HepG2 (cell line): ENCODE data around the gene CLTCL1. TPM values are rescaled to one million over a fixed set of nuclear protein-coding genes. Genes with fewer than 3 reads are reported as not detected.

Experiments used
- ATAC-seq: fragments of 200-7000 bp; cut with Tn5 transposase; 3 replicates; pipeline ENCODE4 v1.9.1; 2020; ENCODE audit warnings: mild to moderate bottlenecking, moderate library complexity
- BruUV-seq: library from RNA; stranded (reverse); fragments of 400-500 nt; replicated peaks from 2 replicates; lab custom pipeline; 2021; lab: Mats Ljungman, UMichigan
- CTCF ChIA-PET: fragments of 300-600 bp; formaldehyde crosslinking; extraction: SDS; loops from one replicate; lab custom pipeline; 2021; ENCODE audit warnings: low total read pairs, inconsistent platforms, low intra/inter-chr PET ratio; lab: Yijun Ruan, JAX
- POLR2A ChIA-PET: fragments of 350-600 bp; sonication (Branson Sonifier 250); formaldehyde crosslinking; loops from one replicate; lab custom pipeline; 2020; ENCODE audit warnings: antibody characterized with exemption, inconsistent platforms; lab: Yijun Ruan, JAX
- DNase-seq: peaks from one replicate; pipeline ENCODE4 v3.0.0-alpha.2; 2015; ENCODE audit warnings: low spot score
- FAIRE-seq: peaks from 3 replicates; lab custom pipeline; 2011; peaks lifted over from hg19 to GRCh38; lab: Jason Lieb, UNC
- H2AFZ ChIP-seq: one replicate; pipeline ENCODE4 v1.6.1; 2011; ENCODE audit warnings: low read length, inconsistent platforms
- H3K27ac ChIP-seq: fragments of 300-600 bp; 3 replicates; pipeline ENCODE4 v1.8.0; 2011; ENCODE audit warnings: mixed run types, mild to moderate bottlenecking, mixed read lengths, low read length, inconsistent platforms; ENCODE audit not compliant: insufficient read depth; ENCODE audit errors: extremely low read length
- H3K27me3 ChIP-seq, 2 experiments: fragments of 200-600 bp in 1 of 2; 2 replicates in 1 of 2; 3 replicates in 1 of 2; pipeline versions ENCODE4 v1.6.0 to v1.8.0; 2011; ENCODE audit warnings: low read length in 2 of 2, mild to moderate bottlenecking in 2 of 2, moderate library complexity in 2 of 2, inconsistent platforms in 1 of 2; ENCODE audit not compliant: insufficient read depth in 2 of 2, control insufficient read depth in 1 of 2
- H3K36me3 ChIP-seq, 2 experiments: fragments of 200-600 bp in 1 of 2; replicated peaks in 1 of 2; 2 replicates in 1 of 2; 3 replicates in 1 of 2; pipeline versions ENCODE4 v1.5.1 to v1.8.0; 2011; ENCODE audit warnings: low read length in 2 of 2, inconsistent platforms in 1 of 2; ENCODE audit not compliant: insufficient read depth in 2 of 2, control insufficient read depth in 1 of 2
- H3K4me1 ChIP-seq: 2 replicates; pipeline ENCODE4 v1.5.1; 2012; ENCODE audit warnings: low read length, inconsistent platforms; ENCODE audit not compliant: insufficient read depth
- H3K4me2 ChIP-seq: 2 replicates; pipeline ENCODE4 v1.6.0; 2011; ENCODE audit warnings: low read depth, low read length, inconsistent platforms
- H3K4me3 ChIP-seq, 3 experiments: fragments of 200-600 bp in 1 of 3; sonication (generic), shearing (Covaris generic) in 1 of 3; replicated peaks in 1 of 3; 2 replicates each; pipeline ENCODE4 v1.5.1; 2011 to 2016; ENCODE audit warnings: low read length in 3 of 3, inconsistent platforms in 2 of 3, low read depth in 2 of 3, mild to moderate bottlenecking in 2 of 3, control low read depth in 1 of 3, mixed read lengths in 1 of 3; ENCODE audit not compliant: insufficient read depth in 1 of 3
- H3K79me2 ChIP-seq: one replicate; pipeline ENCODE4 v1.6.1; 2011; ENCODE audit warnings: low read length, inconsistent platforms; ENCODE audit not compliant: insufficient read depth
- H3K9ac ChIP-seq: 2 replicates; pipeline ENCODE4 v1.6.0; 2011; ENCODE audit warnings: mild to moderate bottlenecking, low read depth, low read length, inconsistent platforms; ENCODE audit not compliant: insufficient read depth
- H3K9me3 ChIP-seq: 2 replicates; pipeline ENCODE4 v1.5.1; 2012; ENCODE audit warnings: mild to moderate bottlenecking, low read length
- H4K20me1 ChIP-seq: 2 replicates; pipeline ENCODE4 v1.6.0; 2011; ENCODE audit warnings: inconsistent platforms, mild to moderate bottlenecking, low read length, moderate library complexity; ENCODE audit not compliant: insufficient read depth
- GATAD1 ChIP-seq: IDR thresholded peaks from 2 replicates; pipeline ENCODE4 v1.6.1; 2016; ENCODE audit warnings: missing genetic modification reagents, missing compliant biosample characterization
- MAFF ChIP-seq: IDR thresholded peaks from 2 replicates; pipeline ENCODE4 v1.6.1; 2011; ENCODE audit warnings: low read depth, low read length, improper control_type of control experiment
- MAFK ChIP-seq, 2 experiments: IDR thresholded peaks in 1 of 2; conservative IDR thresholded peaks in 1 of 2; 2 replicates each; pipeline ENCODE4 v1.6.1; 2011; ENCODE audit warnings: improper control_type of control experiment in 2 of 2, low read length in 2 of 2
- MXI1 ChIP-seq: IDR thresholded peaks from 3 replicates; pipeline ENCODE4 v1.6.1; 2012; ENCODE audit warnings: low read depth, low read length, inconsistent platforms, borderline replicate concordance
- NAIF1 ChIP-seq: sonication (generic); formaldehyde crosslinking; IDR thresholded peaks from 2 replicates; pipeline ENCODE4 v1.5.0; 2020; ENCODE audit warnings: mild to moderate bottlenecking, missing genetic modification reagents, borderline replicate concordance
- NR0B2 ChIP-seq: sonication (generic); formaldehyde crosslinking; IDR thresholded peaks from 2 replicates; pipeline ENCODE4 v1.4.0; 2020; ENCODE audit warnings: mild to moderate bottlenecking, missing genetic modification reagents
- ZNF333 ChIP-seq: sonication (generic); formaldehyde crosslinking; IDR thresholded peaks from 2 replicates; pipeline ENCODE4 v1.4.0; 2020; ENCODE audit warnings: mild to moderate bottlenecking, missing genetic modification reagents, borderline replicate concordance
- WGBS: methylation state at CpG from one replicate; pipeline ENCODE4 v1.1.6; 2017; ENCODE audit warnings: low lambda C conversion rate; 5-methylcytosine and 5-hydroxymethylcytosine counted together
- in situ Hi-C: cut with HindIII; loops from 2 replicates; pipeline ENCODE4 v1.10.0; 2017; ENCODE audit warnings: low pct_unique_long_range_greater_than_20kb; ENCODE audit not compliant: extremely low pct_ligation_motif_present
- intact Hi-C: fragments of 100-400 bp; cut with micrococcal nuclease; formaldehyde crosslinking; loops from one replicate; pipeline ENCODE4 v1.10.0; 2022; ENCODE audit not compliant: unreplicated experiment
- polyA plus RNA-seq, 8 experiments: library from polyadenylated mRNA; depleted of rRNA in 3 of 8; stranded (reverse) in 7 of 8; unstranded in 1 of 8; fragments of >200 nt; fragmentation: Illumina TruSeq in 4 of 8; extraction: Trizol in 4 of 8; gene quantifications; 2 replicates each; pipeline versions ENCODE4 v1.2.1 to v1.2.3, GENCODE V29; 2011 to 2016; ENCODE audit warnings: low read depth in 4 of 8, missing spikeins in 1 of 8, mixed read lengths in 1 of 8; ENCODE audit not compliant: insufficient read depth in 1 of 8
- total RNA-seq, 5 experiments: library from RNA; depleted of rRNA; stranded (reverse); fragments of >200 nt; fragmentation: Illumina TruSeq; extraction: Trizol; gene quantifications; 2 replicates each; pipeline ENCODE4 v1.2.3, GENCODE V29; 2016; ENCODE audit warnings: low read depth in 1 of 5
- TF ChIP-seq, protein P1 (sequence below): IDR thresholded peaks from 2 replicates; pipeline ENCODE4 v1.4.0; 2020; ENCODE audit warnings: mild to moderate bottlenecking, missing genetic modification reagents

Gene CLTCL1
- total and polyA plus RNA-seq, 2 of the 13 experiments (the other 11 are each of a cell fraction or from before 2014, with no cell fraction given), result 8.1 to 10.9 TPM

DNA sequence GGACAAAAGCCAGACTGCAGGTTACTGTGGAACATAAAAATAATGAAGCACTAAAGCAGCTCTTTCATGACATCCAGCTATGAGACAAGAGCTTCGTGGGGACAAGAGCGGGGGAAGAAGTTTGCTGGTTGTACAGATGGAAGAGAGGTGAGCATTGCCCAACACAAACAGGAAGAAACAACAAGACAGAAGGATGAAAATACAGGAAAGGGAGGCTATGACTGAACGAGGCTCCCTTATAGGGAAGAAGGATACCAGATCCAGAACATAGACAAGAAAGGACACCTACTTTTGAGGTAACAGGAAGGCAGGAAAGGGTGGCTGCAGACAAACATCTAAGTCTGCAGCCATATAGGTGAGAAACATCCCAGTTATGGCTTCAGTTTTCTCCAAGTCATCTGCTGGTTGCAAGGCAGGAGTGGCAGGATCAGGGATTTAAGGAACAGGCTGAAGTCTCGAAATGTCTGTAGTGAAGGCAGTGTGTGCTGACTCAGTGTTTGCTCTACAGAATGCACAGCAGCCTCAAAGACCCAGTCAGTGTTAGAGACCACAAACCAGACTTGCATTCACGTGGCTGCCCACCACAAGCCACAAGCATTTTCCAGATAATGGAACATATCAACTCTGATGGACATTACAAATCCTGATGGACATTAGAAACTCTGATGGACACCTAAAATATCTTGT lies 1.9 kb downstream of the CLTCL1 start:
- intact Hi-C loops, result loop anchor here (1.0 kb wide), 1 partner anchor 110 kb away; no protein-coding TSS in a partner anchor
- no peak overlapping the region for H3K4me3 ChIP-seq
- BruUV-seq, result no TSS peak
- CTCF ChIA-PET, result no interaction called here
- POLR2A ChIA-PET, result interaction anchor here (3.0 kb wide), 1 partner anchor 111 kb away, joined by 16 read pairs; the partner anchor contains the start of gene SLC25A1
- no peaks in the 10 kb centered on the region; a peak in 2 of 5 replicates for H3K36me3 ChIP-seq
- no peak overlapping the region for H2AFZ ChIP-seq
- TF ChIP-seq MXI1 (no peak), NAIF1 (CRISPR knock-in tag) (no peak), NR0B2 (CRISPR knock-in tag) (no peak), MAFK (conservative IDR thresholded peaks at IDR 0.05 in 1 of 2, IDR thresholded peaks at IDR 0.05 in 1 of 2; ENCODE audit: low read length in 2 of 2) (peak; percentile 19 to 52; a peak in 2 of 4 replicates), MAFF (peak; percentile 44), ZNF333 (CRISPR knock-in tag) (no peak), GATAD1 (no peak)
- TF ChIP-seq, protein P1, sequence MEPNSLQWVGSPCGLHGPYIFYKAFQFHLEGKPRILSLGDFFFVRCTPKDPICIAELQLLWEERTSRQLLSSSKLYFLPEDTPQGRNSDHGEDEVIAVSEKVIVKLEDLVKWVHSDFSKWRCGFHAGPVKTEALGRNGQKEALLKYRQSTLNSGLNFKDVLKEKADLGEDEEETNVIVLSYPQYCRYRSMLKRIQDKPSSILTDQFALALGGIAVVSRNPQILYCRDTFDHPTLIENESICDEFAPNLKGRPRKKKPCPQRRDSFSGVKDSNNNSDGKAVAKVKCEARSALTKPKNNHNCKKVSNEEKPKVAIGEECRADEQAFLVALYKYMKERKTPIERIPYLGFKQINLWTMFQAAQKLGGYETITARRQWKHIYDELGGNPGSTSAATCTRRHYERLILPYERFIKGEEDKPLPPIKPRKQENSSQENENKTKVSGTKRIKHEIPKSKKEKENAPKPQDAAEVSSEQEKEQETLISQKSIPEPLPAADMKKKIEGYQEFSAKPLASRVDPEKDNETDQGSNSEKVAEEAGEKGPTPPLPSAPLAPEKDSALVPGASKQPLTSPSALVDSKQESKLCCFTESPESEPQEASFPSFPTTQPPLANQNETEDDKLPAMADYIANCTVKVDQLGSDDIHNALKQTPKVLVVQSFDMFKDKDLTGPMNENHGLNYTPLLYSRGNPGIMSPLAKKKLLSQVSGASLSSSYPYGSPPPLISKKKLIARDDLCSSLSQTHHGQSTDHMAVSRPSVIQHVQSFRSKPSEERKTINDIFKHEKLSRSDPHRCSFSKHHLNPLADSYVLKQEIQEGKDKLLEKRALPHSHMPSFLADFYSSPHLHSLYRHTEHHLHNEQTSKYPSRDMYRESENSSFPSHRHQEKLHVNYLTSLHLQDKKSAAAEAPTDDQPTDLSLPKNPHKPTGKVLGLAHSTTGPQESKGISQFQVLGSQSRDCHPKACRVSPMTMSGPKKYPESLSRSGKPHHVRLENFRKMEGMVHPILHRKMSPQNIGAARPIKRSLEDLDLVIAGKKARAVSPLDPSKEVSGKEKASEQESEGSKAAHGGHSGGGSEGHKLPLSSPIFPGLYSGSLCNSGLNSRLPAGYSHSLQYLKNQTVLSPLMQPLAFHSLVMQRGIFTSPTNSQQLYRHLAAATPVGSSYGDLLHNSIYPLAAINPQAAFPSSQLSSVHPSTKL (CRISPR knock-in tag), result no peak
- DNase-seq (no peak), ATAC-seq (no peak), FAIRE-seq (no peak)
- H3K9ac ChIP-seq, result no peak overlapping the region
- in situ Hi-C loops, result loop anchor here (5.0 to 10.0 kb wide), 3 partner anchors 107 to 345 kb away; partner anchors contain the start of genes CDC45 and UFD1
- H3K27ac ChIP-seq, result no peak overlapping the region
- H3K27me3 ChIP-seq, result no peaks in the 10 kb centered on the region; a peak in 1 of 5 replicates
- no peaks in the 10 kb centered on the region for H3K79me2 ChIP-seq
- no peaks in the 10 kb centered on the region for H3K9me3 ChIP-seq
- no peaks in the 10 kb centered on the region; the same call in 1 of the 2 replicates for H4K20me1 ChIP-seq
- 69% methylated on average over 4 of the region's 5 CpGs for WGBS
- peaks cover 26% of the 10 kb centered on the region for H3K4me1 ChIP-seq
- 0 out of 2 replicates have a peak overlapping the region, but pooled peaks have one; percentile 96 for H3K4me2 ChIP-seq
